Neutrophil (primary cell): ENCODE measurements around the gene RNF182.

Experiments
- H3K27ac ChIP-seq: fragments of 200-600 bp; sonication (generic); 2 replicates; pipeline ENCODE4 v1.5.1; 2016; ENCODE audit warnings: mild to moderate bottlenecking, moderate library complexity
- H3K27me3 ChIP-seq: fragments of 200-600 bp; sonication (generic); 2 replicates; pipeline ENCODE4 v1.6.0; 2016; ENCODE audit warnings: mild to moderate bottlenecking
- H3K36me3 ChIP-seq: fragments of 200-600 bp; sonication (generic); 2 replicates; pipeline ENCODE4 v1.5.1; 2017
- H3K4me1 ChIP-seq, 2 experiments: fragments of 200-600 bp in 1 of 2; sonication (generic) in 1 of 2; 1 replicate in 1 of 2; 2 replicates in 1 of 2; pipeline versions ENCODE4 v1.5.1 to v1.6.1; 2013 to 2016; ENCODE audit warnings: low read depth in 1 of 2, low read length in 1 of 2, mild to moderate bottlenecking in 1 of 2, moderate library complexity in 1 of 2; ENCODE audit not compliant: control insufficient read depth in 1 of 2, insufficient read depth in 1 of 2
- H3K4me3 ChIP-seq, 2 experiments: fragments of 200-600 bp in 1 of 2; sonication (generic) in 1 of 2; 1 replicate in 1 of 2; 2 replicates in 1 of 2; pipeline ENCODE4 v1.5.1; 2013 to 2016; ENCODE audit warnings: low read depth in 1 of 2, low read length in 1 of 2, mild to moderate bottlenecking in 1 of 2, moderate library complexity in 1 of 2
- H3K9me3 ChIP-seq: fragments of 200-600 bp; sonication (generic); 2 replicates; pipeline ENCODE4 v1.5.1; 2016
- CTCF ChIP-seq: fragments of 200-600 bp; sonication (generic); IDR thresholded peaks from 2 replicates; pipeline ENCODE4 v1.5.1; 2016; ENCODE audit warnings: antibody characterized with exemption

RNF182 gene

GRCh38 chr6:14025160-14025559 lies 100.4 kb downstream of the RNF182 start:
- no peak overlapping the region for H3K27ac ChIP-seq
- H3K36me3 ChIP-seq, result no peaks in the 10 kb centered on the region
- H3K4me1 ChIP-seq, result peaks cover 4 to 5% of the 10 kb centered on the region in 2 experiments
- peaks cover 8% of the 10 kb centered on the region for H3K27me3 ChIP-seq
- no peaks in the 10 kb centered on the region for H3K9me3 ChIP-seq
- no peak overlapping the region for H3K4me3 ChIP-seq
- no peak for TF ChIP-seq CTCF

GRCh38 chr6:14026831-14027539 lies 102.2 kb downstream of the RNF182 start:
- TF ChIP-seq CTCF, result no peak
- H3K27ac ChIP-seq, result no peak overlapping the region
- H3K36me3 ChIP-seq, result no peaks in the 10 kb centered on the region
- no peaks in the 10 kb centered on the region for H3K9me3 ChIP-seq
- H3K4me3 ChIP-seq, result no peak overlapping the region
- peaks cover 4 to 5% of the 10 kb centered on the region in 2 experiments for H3K4me1 ChIP-seq
- peaks cover 8% of the 10 kb centered on the region for H3K27me3 ChIP-seq

- Histone ChIP-seq H3K4me1 (peaks cover 4 to 5% of the 10 kb centered on the region in 2 experiments), H3K27ac (no peak overlapping the region), H3K36me3 (no peaks in the 10 kb centered on the region), H3K27me3 (peaks cover 8% of the 10 kb centered on the region), H3K9me3 (no peaks in the 10 kb centered on the region), H3K4me3 (no peak overlapping the region)
- TF ChIP-seq CTCF, result no peak
Measured at GRCh38 chr6:14028631-14029030, 103.9 kb downstream of the RNF182 start.

- TF ChIP-seq CTCF, result no peak
- Histone ChIP-seq H3K27ac (no peak overlapping the region), H3K4me3 (no peak overlapping the region), H3K36me3 (no peaks in the 10 kb centered on the region), H3K9me3 (no peaks in the 10 kb centered on the region), H3K27me3 (peaks cover 8% of the 10 kb centered on the region), H3K4me1 (peaks cover 4 to 5% of the 10 kb centered on the region in 2 experiments)
Measured at GRCh38 chr6:14029605-14030004, 104.9 kb downstream of the RNF182 start.
